IMR-90 (cell line): ENCODE measurements around the gene ZFAND4. TPM values are rescaled to one million over a fixed set of nuclear protein-coding genes. Genes with fewer than 3 reads are reported as not detected.
"Not testable (repeated sequence)": the region's sequence is repeated elsewhere in the genome, so short reads cannot be mapped to it uniquely, and the experiment has no call there.

Experiments used
- ATAC-seq: fragments of 200-7000 bp; cut with Tn5 transposase; 2 replicates; pipeline ENCODE4 v1.9.1; 2020; ENCODE audit warnings: low read depth, mild to moderate bottlenecking, moderate library complexity
- BruUV-seq: library from RNA; stranded (reverse); fragments of 400-500 nt; replicated peaks from 2 replicates; lab custom pipeline; 2021; lab: Mats Ljungman, UMichigan
- CTCF ChIA-PET: fragments of 300-600 bp; formaldehyde crosslinking; extraction: SDS; loops from one replicate; lab custom pipeline; 2021; ENCODE audit warnings: antibody characterized with exemption; lab: Yijun Ruan, JAX
- POLR2A ChIA-PET: fragments of 300-600 bp; sonication (Branson Sonifier 250); formaldehyde crosslinking; loops from one replicate; lab custom pipeline; 2022; ENCODE audit warnings: antibody characterized with exemption; ENCODE audit not compliant: unreplicated experiment; lab: Charles Lee
- DNase-seq: peaks from one replicate; pipeline ENCODE4 v3.0.0; 2013
- H2AFZ ChIP-seq: replicated peaks from 2 replicates; pipeline ENCODE3; 2013; ENCODE audit warnings: low read length, mild to moderate bottlenecking; ENCODE audit not compliant: poor library complexity
- H2AK5ac ChIP-seq: 2 replicates; pipeline ENCODE4 v1.6.1; 2013; ENCODE audit warnings: low read depth, low read length, inconsistent platforms
- H2AK9ac ChIP-seq: replicated peaks from 2 replicates; pipeline ENCODE3; 2013; ENCODE audit warnings: mild to moderate bottlenecking, low read depth, low read length, moderate library complexity; ENCODE audit not compliant: poor library complexity
- H2BK120ac ChIP-seq: 2 replicates; pipeline ENCODE4 v1.6.1; 2013; ENCODE audit warnings: low read depth, low read length, inconsistent platforms
- H2BK15ac ChIP-seq: 3 replicates; pipeline ENCODE4 v1.6.1; 2013; ENCODE audit warnings: low read depth, low read length, inconsistent platforms
- H2BK20ac ChIP-seq: 2 replicates; pipeline ENCODE4 v1.6.1; 2013; ENCODE audit warnings: low read depth, mild to moderate bottlenecking, inconsistent platforms, low read length, moderate library complexity
- H2BK5ac ChIP-seq: 2 replicates; pipeline ENCODE4 v1.6.1; 2013; ENCODE audit warnings: mild to moderate bottlenecking, low read depth, low read length, inconsistent platforms; ENCODE audit not compliant: poor library complexity, severe bottlenecking
- H3K14ac ChIP-seq: replicated peaks from 2 replicates; pipeline ENCODE4 v1.6.1; 2013; ENCODE audit warnings: low read depth, low read length, inconsistent platforms
- H3K18ac ChIP-seq: 2 replicates; pipeline ENCODE4 v1.6.1; 2013; ENCODE audit warnings: low read depth, low read length, control low read depth
- H3K23ac ChIP-seq: 2 replicates; pipeline ENCODE4 v1.6.1; 2013; ENCODE audit warnings: low read depth, low read length, inconsistent platforms
- H3K27ac ChIP-seq: 2 replicates; pipeline ENCODE4 v1.5.1; 2013; ENCODE audit warnings: mild to moderate bottlenecking, control low read depth, low read length; ENCODE audit not compliant: insufficient read depth
- H3K27me3 ChIP-seq: 2 replicates; pipeline ENCODE4 v1.6.1; 2013; ENCODE audit warnings: low read length; ENCODE audit not compliant: control insufficient read depth, insufficient read depth
- H3K36me3 ChIP-seq: 2 replicates; pipeline ENCODE4 v1.6.1; 2013; ENCODE audit warnings: low read length, mixed read lengths; ENCODE audit not compliant: control insufficient read depth, insufficient read depth
- H3K4ac ChIP-seq: 2 replicates; pipeline ENCODE4 v1.6.1; 2013; ENCODE audit warnings: low read depth, low read length, inconsistent platforms
- H3K4me1 ChIP-seq: 2 replicates; pipeline ENCODE4 v1.6.1; 2013; ENCODE audit warnings: low read length, mixed read lengths; ENCODE audit not compliant: control insufficient read depth, insufficient read depth
- H3K4me2 ChIP-seq: 2 replicates; pipeline ENCODE4 v1.6.1; 2013; ENCODE audit warnings: low read depth, mild to moderate bottlenecking, control low read depth, low read length, moderate library complexity
- H3K4me3 ChIP-seq: 2 replicates; pipeline ENCODE4 v1.5.1; 2013; ENCODE audit warnings: low read depth, mild to moderate bottlenecking, control low read depth, low read length, moderate library complexity; ENCODE audit not compliant: insufficient read depth
- H3K56ac ChIP-seq: 2 replicates; pipeline ENCODE4 v1.6.1; 2013; ENCODE audit warnings: low read length, inconsistent platforms; ENCODE audit not compliant: insufficient read depth; ENCODE audit errors: extremely low read depth
- H3K79me1 ChIP-seq, 2 experiments: 2 replicates each; pipeline ENCODE4 v1.6.1; 2013; ENCODE audit warnings: low read length in 2 of 2, inconsistent platforms in 1 of 2, low read depth in 1 of 2
- H3K9ac ChIP-seq: 2 replicates; pipeline ENCODE4 v1.6.1; 2013; ENCODE audit warnings: low read depth, low read length, control low read depth
- H3K9me1 ChIP-seq: 2 replicates; pipeline ENCODE4 v1.6.1; 2013; ENCODE audit warnings: low read length, inconsistent platforms; ENCODE audit not compliant: insufficient read depth
- H3K9me3 ChIP-seq: 2 replicates; pipeline ENCODE4 v1.6.1; 2013; ENCODE audit warnings: low read length; ENCODE audit not compliant: control insufficient read depth, insufficient read depth
- H4K20me1 ChIP-seq: 2 replicates; pipeline ENCODE4 v1.6.1; 2013; ENCODE audit warnings: low read length, inconsistent platforms; ENCODE audit not compliant: insufficient read depth
- H4K5ac ChIP-seq: 2 replicates; pipeline ENCODE4 v1.6.1; 2013; ENCODE audit warnings: mild to moderate bottlenecking, low read depth, low read length, control low read depth
- H4K8ac ChIP-seq, 2 experiments: 2 replicates each; pipeline ENCODE4 v1.6.1; 2013; ENCODE audit warnings: low read depth in 2 of 2, low read length in 2 of 2, control low read depth in 1 of 2, inconsistent platforms in 1 of 2
- H4K91ac ChIP-seq: 2 replicates; pipeline ENCODE4 v1.6.1; 2013; ENCODE audit warnings: low read depth, low read length, inconsistent platforms; ENCODE audit not compliant: insufficient read depth
- WGBS, 2 experiments: methylation state at CpG; one replicate each; pipeline versions ENCODE4 v1.1.5 to v1.1.7; 2013; ENCODE audit warnings: missing lambda C conversion rate in 2 of 2; ENCODE audit not compliant: insufficient read length in 1 of 2; ENCODE audit errors: extremely low coverage in 2 of 2; 5-methylcytosine and 5-hydroxymethylcytosine counted together
- dilution Hi-C: fragments of 300-500 bp; cut with HindIII; formaldehyde crosslinking; loops from one replicate; pipeline ENCODE4 v1.14.3; 2018; ENCODE audit warnings: low sequenced_read_pairs; ENCODE audit not compliant: unreplicated experiment
- in situ Hi-C: fragments of 300-500 bp; cut with MboI; formaldehyde crosslinking; loops from 3 replicates; pipeline ENCODE4 v1.14.3; 2019; ENCODE audit warnings: low sequenced_read_pairs, inconsistent platforms, mixed read lengths
- intact Hi-C: fragments of 100-400 bp; cut with micrococcal nuclease; formaldehyde crosslinking; loops from 2 replicates; pipeline ENCODE4 v1.10.0; 2022
- polyA plus RNA-seq, 3 experiments: library from polyadenylated mRNA; depleted of rRNA; stranded (reverse); fragments of >200 nt; gene quantifications; 2 replicates each; pipeline ENCODE4 v1.2.3, GENCODE V29; 2012; ENCODE audit warnings: low replicate concordance in 1 of 3
- total RNA-seq: library from RNA; depleted of rRNA; stranded (reverse); fragments of >200 nt; gene quantifications from 2 replicates; pipeline ENCODE4 v1.2.3, GENCODE V29; 2012

Gene ZFAND4
- total and polyA plus RNA-seq, 2 of the 4 experiments (the other 2 are of a cell fraction) = 2.0 to 3.4 TPM

DNA sequence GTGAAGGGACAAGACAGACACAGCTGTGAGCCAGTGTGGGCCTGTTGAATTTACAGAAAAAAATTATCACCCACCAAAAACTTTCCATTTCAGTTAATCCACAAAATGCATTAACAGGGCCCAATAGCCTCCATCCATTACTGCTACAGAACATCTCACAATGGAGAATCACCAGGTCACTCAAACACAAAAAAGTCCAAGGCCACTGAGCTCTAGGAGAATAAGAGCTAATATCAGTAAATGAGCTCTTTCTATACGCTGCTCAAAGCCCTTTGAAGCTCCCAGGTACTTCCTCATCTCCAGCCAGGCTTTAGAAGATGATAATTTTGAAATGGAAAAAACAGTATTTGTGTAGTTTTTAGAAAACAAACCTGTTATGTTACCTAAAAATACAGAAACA lies 45.1 kb upstream of the ZFAND4 start:
- H2AFZ ChIP-seq, H3K4me2 ChIP-seq, H3K27me3 ChIP-seq, CTCF ChIA-PET, H4K20me1 ChIP-seq, H2BK120ac ChIP-seq, H3K36me3 ChIP-seq, H3K9me1 ChIP-seq, H3K9me3 ChIP-seq, H4K91ac ChIP-seq, H3K4me1 ChIP-seq, POLR2A ChIA-PET, H2BK20ac ChIP-seq, H2AK9ac ChIP-seq, BruUV-seq, H3K27ac ChIP-seq, H3K56ac ChIP-seq, H3K23ac ChIP-seq, H2BK15ac ChIP-seq, dilution Hi-C loops, DNase-seq, H3K18ac ChIP-seq, H2BK5ac ChIP-seq, H3K4ac ChIP-seq, H3K4me3 ChIP-seq, H4K8ac ChIP-seq, H3K9ac ChIP-seq, intact Hi-C loops, H2AK5ac ChIP-seq, H3K14ac ChIP-seq, H3K79me1 ChIP-seq, H4K5ac ChIP-seq, ATAC-seq: not testable (repeated sequence)
- in situ Hi-C loops = loop anchor here (10.0 kb wide), 1 partner anchor 253 kb away; no protein-coding TSS in a partner anchor
- no CpG with 5 or more reads among the region's 1 CpG for WGBS, 2 experiments

DNA sequence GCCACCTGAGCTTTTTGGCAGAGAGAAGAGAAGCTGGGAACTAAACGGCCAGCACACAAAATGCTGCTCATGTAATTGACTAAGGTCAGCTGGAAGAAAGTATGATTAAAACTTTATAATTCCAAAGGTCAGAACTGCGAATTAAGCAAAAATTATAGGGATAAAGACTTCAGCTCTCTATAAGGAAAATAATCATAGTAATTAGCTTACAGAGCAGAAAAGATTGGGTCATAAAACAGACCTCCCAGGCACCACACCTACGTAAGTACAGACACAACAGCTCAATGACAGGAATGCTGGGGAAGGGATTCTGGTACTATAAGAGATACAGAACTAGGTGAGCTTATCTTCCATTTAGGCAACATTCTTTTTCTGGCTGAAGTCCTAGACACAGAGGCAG lies 44.5 kb upstream of the ZFAND4 start:
- H3K9me3 ChIP-seq, H2BK120ac ChIP-seq, H3K18ac ChIP-seq, H3K14ac ChIP-seq, H2AK9ac ChIP-seq, H3K4me3 ChIP-seq, CTCF ChIA-PET, H3K4me1 ChIP-seq, H3K27ac ChIP-seq, ATAC-seq, H4K91ac ChIP-seq, H3K4me2 ChIP-seq, H3K9me1 ChIP-seq, dilution Hi-C loops, H2BK5ac ChIP-seq, H2AK5ac ChIP-seq, POLR2A ChIA-PET, H2BK15ac ChIP-seq, H3K9ac ChIP-seq, BruUV-seq, H4K20me1 ChIP-seq, H2BK20ac ChIP-seq, H3K23ac ChIP-seq, H4K5ac ChIP-seq, H3K4ac ChIP-seq, H3K79me1 ChIP-seq, H4K8ac ChIP-seq, H3K27me3 ChIP-seq, intact Hi-C loops, H2AFZ ChIP-seq, DNase-seq, H3K56ac ChIP-seq, H3K36me3 ChIP-seq: not testable (repeated sequence)
- WGBS, 2 experiments = no CpG with 5 or more reads among the region's 3 CpGs
- in situ Hi-C loops = loop anchor here (10.0 kb wide), 1 partner anchor 252 kb away; no protein-coding TSS in a partner anchor
